GM21390 (cell line): ENCODE results near the gene RAET1G.
A peak's percentile ranks its signal among the peaks of the same experiment; 100 is the strongest.
"Not testable (repeated sequence)": the region's sequence is repeated elsewhere in the genome, so short reads cannot be mapped to it uniquely, and the experiment has no call there.

Experiments
- ATAC-seq: cut with Tn5 transposase; IDR thresholded peaks from one replicate; pipeline ENCODE4 v1.9.1; 2021; ENCODE audit not compliant: unreplicated experiment

The RAET1G gene

DNA sequence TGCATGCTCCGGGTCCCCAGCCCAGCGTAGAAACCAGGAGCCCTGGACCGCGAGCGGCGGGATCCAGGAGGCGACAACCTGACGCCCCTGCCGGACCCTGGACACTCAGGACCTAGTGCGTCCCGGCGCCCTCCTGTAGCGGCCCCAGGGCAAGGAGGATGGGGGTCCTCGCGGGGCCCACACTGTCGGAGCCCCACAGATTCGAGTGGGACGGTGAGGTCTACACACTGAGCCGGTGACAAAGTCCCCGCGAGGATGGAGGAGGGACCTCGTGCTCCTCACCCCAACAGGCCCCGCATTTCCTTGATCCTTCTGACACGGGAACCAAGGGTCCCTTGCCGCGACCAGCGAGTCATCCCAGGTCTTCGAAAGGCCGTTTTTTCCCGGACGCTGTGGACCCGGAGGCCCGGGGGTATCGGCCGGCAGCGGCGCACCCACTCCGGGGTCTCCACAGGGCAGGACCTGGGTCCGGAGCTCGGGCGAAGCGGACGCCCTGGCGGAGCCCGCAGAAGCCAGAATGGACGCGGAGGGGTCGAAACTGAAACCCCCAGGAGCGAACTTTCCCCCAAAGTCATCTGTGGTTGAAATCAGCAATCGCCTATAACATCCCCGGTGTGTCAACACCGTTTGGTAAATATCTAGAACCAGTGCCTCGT lies 31.5 kb upstream of the RAET1G start:
- not testable (repeated sequence) for ATAC-seq

DNA sequence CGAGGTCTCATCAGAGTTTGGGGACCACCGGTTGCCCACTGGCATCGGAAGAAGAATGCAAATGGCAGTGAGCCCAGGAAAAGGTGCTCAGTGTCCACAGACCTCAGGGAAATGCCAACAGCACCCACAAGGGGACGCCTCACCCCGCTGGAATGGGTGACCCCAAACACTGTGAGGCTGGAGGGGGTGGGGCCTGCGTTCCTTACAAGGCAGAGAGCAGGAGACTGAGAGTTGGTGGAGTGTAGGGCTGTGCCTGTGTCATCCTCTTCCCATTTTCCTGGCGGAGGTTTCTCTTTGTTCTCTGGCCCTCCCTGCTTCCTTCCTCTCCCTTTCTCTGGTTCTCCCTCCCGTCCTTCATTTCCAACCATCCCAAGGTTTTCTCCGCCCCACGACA lies 31.0 kb upstream of the RAET1G start:
- not testable (repeated sequence) for ATAC-seq

DNA sequence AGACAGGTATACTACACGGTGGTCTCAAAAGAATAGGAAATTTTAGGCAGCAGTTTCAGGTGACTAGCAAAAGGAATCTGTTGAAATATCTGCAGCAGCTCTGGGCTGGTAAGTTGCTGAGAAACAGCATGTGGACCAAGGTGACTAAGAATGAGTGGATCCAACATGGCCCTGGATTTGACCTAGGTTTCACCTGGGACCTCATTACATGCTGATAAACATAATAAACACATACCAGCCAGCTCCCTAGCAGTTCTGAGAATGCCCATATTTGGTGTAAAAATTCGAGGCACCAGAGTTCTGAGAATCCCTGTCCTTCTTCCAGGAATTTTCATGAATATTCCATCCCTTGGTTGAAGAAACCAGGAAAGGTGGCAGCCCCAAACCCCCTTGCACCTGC lies 30.5 kb upstream of the RAET1G start:
- ATAC-seq = not testable (repeated sequence)

DNA sequence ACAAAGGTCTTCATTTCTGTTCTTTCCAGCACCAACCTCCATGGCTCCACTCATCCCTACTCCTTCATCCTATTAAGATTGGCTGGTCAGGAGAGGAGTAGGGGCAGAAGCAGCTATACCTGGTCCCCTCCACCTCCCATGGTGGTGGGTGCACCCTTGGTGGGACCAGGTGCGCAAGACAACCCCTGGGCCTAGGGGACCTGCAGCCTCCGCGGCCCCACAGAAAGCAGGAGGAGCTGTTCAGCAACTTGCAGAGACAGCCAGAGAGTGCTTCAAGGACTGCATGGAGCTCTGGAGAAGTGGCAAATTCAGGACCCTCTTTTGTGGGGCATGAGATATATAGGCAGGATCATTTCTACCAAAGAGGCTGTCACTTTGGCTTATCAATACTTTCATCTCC lies 28.7 kb upstream of the RAET1G start:
- no peak for ATAC-seq

DNA sequence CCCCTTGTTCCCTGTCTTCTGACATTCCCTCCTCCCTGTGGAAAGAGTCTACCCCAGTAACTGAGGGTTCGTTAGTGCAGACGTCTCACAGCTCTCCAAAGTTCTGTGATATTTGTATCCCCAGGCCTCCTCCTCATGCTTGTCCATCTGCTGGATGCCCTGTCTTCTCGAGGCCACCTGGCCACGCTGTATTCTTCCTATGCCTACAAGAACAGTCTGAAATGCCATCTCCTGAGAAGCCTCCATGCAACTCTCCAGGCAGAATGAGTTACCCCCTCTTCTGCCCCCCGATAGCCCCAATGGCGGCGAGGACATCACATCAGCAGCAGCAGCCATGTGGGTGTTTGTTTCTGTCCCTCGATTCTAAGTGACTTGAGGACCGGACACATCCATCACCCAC lies 28.2 kb upstream of the RAET1G start:
- no peak for ATAC-seq

DNA sequence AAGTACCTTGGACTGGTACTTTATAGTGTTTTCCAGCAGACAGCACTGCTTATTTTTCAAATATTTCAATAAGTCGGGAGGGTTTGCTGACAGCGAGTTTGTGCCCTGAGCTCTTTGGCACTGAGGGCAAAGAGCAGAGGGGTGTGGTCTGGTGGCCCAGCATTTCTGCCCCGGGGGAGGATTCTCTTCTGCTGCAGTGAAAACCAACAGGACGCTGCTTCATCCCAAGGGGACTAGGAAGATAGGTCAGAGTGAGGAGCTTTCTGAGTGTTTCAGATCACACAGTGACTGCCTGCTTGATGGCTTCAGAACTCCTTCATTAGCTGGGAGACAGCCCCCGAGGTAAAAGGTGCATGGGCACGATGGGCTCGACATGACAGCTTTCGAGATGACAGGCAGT lies 27.5 kb upstream of the RAET1G start:
- ATAC-seq = no peak

DNA sequence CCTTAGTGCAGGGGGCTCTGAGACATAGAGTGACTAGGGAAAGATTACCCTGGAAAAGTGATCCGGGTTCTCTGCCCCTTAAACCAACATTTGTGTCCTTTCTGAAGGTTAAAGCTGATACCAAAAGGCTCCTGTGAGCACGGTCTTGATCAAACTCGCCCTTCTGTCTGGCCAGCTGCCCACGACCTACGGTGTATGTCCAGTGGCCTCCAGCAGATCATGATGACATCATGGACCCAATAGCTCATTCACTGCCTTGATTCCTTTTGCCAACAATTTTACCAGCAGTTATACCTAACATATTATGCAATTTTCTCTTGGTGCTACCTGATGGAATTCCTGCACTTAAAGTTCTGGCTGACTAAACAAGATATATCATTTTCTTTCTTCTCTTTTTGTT lies 25.7 kb upstream of the RAET1G start:
- no peak for ATAC-seq

DNA sequence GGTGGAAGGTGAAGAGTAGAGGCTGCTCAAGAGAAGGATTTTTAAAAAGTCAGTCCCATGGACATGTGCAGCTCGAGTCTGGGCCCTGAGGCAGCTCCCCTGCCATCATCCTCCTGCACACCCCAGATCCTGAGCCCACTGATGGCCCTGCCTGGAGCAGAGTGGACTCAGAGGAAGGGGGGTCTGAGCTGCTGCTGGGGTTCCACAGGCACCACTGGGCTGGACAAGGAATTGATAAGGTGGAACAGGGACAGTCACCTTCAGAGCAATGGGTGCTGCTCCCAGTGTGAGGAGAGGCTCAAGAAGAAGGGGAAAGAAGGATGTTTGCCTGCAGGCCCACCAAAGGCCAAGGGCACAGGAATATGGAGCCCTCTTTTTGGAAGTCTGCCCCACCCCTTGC lies 25.1 kb upstream of the RAET1G start:
- ATAC-seq = no peak

DNA sequence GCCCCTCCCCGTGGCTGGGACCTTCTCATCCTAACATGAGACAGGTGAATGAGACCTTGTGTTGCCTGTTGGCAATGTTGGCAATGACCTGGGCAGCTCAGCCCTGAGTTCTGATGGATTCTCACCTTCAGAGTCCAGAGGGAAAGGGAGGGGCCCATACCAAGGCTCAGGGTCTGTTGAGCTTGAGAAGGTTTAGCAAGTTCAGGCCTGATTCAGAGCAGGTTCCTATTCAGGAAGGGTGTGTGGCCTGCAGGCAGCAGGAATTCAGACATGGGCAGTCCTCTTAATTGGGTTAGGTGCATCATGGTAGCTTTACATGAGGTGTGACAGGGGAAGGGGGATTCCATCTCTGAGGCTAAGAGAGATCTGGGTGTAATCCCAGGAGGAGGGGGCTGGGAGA lies 24.6 kb upstream of the RAET1G start:
- ATAC-seq = not testable (repeated sequence)

DNA sequence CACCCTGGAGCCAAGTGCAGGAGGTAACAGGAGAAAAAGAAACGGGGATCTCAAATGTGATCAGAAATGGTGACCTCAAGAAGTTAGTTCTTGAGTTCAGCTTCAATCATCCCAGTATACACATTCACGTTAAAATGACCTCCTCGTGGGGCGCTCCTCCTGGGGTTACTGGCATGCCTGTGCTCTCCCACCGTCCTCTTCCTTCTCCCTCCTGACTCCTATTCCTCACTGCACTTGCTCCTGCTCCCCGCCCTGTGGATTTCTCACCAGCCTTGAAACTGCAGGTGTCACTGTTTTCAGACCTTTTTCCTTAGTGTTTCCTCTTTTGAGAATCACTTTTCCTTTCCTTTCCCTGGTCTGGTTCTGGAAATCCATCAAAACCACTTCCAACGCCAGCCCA lies 23.7 kb upstream of the RAET1G start:
- ATAC-seq = not testable (repeated sequence)

DNA sequence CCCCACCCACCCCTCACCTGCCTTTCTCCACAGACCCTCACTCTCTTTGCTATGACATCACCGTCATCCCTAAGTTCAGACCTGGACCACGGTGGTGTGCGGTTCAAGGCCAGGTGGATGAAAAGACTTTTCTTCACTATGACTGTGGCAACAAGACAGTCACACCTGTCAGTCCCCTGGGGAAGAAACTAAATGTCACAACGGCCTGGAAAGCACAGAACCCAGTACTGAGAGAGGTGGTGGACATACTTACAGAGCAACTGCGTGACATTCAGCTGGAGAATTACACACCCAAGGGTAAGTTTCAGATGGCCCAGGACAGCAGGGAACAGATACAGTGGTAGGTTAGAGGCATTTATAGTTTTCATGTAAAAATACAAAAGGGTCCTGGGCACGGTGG lies 22.4 kb upstream of the RAET1G start:
- not testable (repeated sequence) for ATAC-seq

DNA sequence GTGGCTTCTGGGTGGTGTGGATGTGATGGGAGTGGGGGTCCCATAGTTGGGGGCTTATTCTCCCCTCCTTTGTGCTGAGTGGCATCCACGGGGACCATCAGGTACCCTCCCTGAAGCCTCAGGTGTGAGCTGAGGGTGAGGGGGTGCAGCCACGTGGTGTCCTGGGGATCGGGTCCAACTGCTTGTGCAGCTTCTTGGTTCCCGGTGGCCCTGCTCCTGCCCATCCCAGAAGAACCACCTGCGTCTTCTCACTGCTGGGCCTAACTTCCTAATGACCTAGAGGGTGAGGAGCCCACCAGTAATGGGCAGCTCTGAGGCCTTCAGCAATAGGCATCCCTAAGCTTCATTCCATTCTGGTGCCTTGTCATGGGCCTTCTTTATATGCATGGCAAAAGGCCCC lies 20.4 kb upstream of the RAET1G start:
- ATAC-seq = not testable (repeated sequence)

DNA sequence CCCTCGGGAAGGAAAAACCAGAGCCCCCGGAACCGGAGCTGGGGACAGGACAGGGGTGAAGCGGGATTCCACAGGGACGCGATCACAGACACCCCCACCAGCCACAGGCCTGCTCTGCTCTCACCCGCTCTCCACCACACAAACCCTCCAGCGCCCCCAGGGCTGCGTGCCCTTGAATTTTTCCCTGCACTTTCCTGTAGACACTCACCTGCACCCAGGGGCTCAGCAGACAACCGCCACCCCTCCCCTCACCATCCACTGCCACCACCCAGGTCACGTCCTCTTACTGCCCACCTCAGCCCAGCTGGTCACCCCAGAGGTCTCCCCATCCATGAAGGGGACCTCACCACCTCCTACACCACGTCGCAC lies 19.5 kb upstream of the RAET1G start:
- no peak for ATAC-seq

DNA sequence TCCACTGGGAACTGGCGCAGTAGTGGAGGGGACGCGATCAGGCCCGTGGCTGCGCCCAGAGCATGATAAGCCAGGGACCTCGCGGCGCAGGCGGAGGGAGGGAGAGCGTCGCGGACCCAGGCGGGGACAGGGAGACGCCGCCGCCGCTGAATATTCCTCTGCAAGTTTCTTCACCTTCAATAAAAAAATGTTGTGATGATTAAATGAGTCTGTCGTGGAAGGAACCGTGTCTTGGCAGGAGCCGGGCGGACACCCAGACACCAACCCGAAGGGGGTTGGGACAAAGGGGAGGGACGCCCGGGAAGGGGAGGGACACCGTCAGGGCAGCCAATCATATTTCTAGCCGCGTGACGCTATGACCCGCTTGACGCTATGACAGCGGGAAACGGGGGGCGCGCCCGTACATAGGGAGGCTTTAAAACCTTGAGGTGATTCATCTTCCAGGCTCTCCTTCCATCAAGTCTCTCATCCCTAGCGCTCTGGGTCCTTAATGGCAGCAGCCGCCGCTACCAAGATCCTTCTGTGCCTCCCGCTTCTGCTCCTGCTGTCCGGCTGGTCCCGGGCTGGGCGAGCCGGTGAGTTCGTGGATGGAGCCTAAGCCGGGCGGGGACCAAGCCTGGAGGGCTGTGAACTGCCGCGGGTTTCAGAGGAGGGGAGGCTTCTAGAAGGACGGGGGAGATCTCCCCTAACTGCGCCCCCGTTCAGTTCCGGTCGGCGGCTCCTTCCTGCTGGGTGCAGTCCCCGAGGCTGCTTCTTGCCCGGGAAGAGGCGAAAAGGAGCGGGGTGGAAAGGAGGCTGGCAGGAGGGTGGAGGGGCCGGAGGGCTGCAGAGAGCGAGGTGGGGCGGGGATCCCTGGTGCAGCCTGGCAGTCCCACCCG lies 18.9 kb upstream of the RAET1G start, which contains the start of gene ULBP2:
ULBP2 (plus strand) TSS at position 432 of the 878 bp plus-strand sequence; CDS start at position 491, 59 bp downstream.
- ATAC-seq = no peak

DNA sequence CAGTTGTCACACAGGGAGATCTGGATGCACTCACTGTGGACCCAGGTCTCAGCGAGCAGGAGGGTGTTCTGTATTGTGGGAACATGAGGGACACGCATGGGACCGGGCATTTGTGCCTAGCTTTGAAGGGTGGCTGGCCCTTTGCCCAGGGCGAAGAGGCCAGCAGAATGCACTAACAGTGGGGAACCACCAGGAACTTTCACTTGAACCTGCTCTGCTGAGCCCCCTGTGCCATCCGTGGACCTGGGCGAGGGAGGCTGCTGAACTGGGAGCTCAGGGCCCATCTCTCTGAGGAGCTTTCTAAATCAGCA lies 17.7 kb upstream of the RAET1G start:
- no peak for ATAC-seq

DNA sequence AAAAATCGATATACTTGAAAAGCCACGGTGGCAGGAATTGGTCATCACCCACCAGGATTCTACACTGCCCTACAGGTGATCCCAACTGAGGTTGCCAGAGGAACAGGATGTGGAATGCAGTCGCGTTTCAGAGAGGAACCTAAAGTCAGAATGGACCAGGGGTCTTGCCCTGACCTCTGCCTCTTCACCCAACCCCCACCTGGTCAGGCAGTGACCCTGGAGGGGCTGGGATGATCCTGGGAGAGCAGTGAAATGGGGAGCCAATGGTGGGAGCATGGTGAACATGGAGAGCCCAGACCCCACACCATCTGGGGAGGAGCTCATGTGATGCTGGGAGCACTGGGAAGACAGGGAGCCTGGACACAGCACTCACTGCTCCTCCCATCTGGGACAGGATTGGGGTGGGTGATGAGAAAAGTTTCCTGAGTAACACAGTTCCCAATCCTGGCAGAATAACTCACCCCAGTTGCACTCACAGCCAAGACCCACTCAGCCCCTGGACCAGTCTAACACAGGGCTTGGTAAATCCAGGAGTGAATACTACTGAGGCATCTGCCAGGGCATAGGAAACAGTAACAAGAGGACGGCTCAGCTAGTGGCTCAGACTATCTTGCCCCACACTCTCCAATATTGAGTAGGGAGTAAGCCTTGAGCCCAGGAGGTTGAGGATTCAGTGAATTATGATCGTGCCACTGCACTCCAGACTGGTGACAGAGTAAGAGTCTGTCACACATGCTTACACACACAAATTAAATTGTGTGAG lies 17.2 kb upstream of the RAET1G start:
- ATAC-seq = no peak

DNA sequence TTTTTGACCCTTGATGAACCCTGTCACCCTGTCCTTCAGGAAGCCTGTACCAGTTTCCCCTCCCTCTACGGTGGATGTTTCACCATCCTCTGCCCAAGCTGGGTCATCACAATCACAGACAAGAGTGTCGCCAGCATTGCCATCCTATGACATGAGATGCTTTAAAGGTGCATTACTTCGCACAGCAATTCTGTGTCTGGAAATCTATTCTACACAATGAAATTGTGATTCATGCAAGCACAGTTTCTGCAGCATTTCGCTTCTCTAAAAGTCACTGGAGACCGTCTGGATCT lies 16.4 kb upstream of the RAET1G start:
- ATAC-seq = no peak

DNA sequence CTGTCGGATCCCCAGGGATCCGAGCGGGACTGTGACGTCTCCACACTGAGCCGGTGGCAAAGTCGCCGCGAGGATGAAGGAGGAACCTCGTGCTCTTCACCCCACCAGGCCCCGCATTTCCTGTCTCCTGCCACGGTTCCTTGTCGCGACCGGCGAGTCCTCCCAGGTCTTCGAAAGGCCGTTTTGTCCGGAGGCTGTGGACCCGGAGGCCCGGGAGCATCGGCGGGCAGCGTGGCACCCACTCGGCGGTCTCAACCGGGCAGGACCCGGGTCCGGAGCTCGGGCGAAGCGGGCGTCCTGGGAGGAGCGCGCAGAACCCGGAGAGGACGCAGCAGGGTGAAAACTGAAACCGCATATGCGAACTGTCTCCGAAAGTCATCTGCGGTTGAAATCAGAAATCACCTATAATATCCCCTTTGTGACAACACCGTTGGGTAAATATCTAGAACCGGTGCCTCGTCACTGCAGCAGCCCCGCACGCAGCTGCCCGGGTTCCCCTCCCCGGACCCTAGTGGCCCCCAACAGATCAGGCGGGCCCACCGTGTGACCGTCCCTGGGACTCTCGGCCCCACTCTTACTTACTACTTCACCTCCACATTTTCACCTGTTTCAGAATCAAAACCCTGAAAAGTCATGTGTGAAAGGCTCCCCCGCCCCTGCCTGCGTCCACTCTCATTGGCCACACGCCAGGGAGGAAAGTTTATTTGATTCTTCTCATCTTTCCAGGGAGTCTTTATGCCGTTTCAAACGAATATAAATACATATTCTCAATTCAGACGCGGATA lies 15.8 kb upstream of the RAET1G start:
- ATAC-seq = peak; percentile 89

DNA sequence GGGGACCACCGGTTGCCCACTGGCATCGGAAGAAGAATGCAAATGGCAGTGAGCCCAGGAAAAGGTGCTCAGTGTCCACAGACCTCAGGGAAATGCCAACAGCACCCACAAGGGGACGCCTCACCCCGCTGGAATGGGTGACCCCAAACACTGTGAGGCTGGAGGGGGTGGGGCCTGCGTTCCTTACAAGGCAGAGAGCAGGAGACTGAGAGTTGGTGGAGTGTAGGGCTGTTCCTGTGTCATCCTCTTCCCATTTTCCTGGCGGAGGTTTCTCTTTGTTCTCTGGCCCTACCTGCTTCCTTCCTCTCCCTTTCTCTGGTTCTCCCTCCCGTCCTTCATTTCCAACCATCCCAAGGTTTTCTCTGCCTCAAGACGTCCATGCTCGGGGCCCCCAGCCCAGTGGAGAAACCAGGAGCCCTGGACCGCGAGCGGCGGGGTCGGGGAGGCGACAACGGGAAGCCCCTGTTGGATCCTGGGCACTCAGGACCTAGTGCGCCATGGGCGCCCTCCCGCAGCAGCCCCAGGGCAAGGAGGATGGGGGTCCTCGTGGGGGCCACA lies 15.2 kb upstream of the RAET1G start:
- not testable (repeated sequence) for ATAC-seq

DNA sequence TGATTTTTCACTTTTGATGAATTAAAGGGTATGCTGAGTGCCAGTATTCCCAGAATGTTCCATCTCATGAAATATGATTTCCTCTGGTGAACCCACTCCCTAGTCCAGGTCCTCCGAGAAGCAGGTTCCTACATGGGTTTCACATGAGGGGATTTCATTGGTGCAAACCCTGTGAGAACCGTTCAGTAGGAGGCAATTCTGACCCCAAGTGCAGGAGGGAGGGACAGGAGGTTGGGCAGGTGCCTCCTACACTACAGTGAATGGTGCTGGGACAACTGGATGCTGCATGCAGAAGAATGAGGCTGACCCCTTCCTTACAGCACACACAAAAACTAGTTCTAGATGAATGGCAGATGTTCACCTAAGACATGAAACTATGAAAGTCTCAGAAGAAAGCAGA lies 13.8 kb upstream of the RAET1G start:
- no peak for ATAC-seq

DNA sequence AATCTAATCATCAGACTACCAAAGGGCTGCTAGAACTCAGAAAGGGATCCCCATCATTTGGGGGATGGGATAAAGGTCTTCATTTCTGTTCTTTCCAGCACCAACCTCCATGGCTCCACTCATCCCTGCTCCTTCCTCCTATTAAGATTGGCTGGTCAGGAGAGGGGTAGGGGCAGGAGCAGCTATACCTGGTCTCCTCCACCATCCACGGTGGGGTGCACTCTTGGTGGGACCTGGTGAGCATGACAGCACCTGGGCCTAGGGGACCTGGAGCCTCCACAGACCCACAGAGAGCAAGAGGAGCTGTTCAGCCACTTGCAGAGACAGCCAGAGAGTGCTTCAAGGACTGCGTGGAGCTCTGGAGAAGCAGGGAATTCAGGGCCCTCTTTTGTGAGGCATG lies 12.7 kb upstream of the RAET1G start:
- ATAC-seq = no peak
